HL-60/S4 (cell line): ENCODE measurements around the gene XRCC4.
"Not testable (repeated sequence)": the region's sequence is repeated elsewhere in the genome, so short reads cannot be mapped to it uniquely, and the experiment has no call there.

Experiments
- in situ Hi-C: fragments of 300-500 bp; cut with MboI; formaldehyde crosslinking; loops from 2 replicates; pipeline ENCODE4 v1.14.3; 2022; ENCODE audit warnings: low sequenced_read_pairs

Gene XRCC4

DNA sequence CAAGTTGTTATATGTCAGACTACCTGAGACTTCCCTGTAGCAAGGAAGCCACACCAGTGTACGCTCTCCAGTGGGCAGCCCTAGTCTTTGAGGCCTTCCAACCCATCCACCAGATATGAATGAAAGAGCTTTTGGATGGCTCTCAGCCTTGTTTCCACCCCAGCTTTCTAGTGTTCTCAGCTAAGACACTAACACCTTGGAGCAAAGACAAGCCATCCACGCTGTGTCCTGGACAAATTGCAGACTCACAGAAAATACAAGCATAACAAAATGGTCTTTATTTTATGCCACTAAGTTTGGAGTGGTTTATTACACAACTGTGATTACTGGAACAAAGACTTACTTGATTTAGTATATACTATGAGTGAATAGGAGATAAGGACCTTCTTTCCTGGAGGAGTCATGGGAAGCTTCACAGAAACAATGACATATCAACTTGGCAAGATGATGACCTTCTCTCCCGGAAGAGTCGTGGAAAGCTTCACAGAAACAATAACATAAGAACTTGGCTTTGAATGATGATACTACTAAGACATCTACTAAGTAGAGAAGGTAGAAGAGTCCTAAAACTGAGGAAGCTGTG is 260.2 kb downstream of the XRCC4 start:
- in situ Hi-C loops: no loop called here

DNA sequence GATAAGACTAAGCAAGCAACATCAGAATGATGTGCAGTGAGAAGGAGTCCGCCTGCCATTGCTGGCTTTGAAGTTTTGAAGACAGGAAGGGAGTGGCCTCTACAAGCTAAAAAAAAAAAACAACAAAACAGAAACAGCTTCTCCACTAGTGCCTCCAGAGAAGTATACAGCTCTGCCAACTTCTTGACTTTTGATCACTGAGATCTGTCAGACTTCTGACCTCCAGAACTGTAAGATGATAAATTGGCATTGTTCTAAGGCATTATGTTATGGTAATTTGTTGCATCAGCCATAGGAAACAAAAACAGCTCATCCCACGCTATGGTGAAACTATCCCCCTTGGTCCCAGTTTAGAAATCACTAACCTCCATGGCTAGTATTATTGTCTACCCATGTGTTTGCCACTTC is 263.2 kb downstream of the XRCC4 start:
- in situ Hi-C loops: no loop called here

DNA sequence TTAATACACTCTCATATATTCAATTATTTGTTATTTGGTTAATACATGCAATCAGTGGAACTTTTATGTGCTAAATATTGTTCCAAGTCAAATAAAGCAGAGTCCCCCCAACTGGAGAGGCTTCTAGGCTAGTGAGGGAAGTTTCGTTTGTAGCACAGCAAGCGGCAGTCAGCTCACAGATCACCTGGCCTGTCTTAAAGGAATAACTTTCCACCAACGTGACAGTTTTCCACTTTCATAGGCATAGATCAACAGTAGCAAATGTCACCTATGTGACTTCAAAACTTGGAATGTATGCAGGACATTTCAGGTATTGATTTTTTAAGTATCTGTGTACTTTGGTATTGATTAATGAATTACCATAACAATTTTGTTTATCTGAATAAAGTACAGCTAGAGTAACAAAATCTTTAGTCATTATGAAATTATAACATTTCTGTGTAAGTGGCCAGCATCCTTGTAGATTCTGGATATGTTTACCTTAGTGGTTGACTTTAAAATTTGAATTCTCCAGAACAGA is 264.5 kb downstream of the XRCC4 start:
- in situ Hi-C loops: no loop called here

DNA sequence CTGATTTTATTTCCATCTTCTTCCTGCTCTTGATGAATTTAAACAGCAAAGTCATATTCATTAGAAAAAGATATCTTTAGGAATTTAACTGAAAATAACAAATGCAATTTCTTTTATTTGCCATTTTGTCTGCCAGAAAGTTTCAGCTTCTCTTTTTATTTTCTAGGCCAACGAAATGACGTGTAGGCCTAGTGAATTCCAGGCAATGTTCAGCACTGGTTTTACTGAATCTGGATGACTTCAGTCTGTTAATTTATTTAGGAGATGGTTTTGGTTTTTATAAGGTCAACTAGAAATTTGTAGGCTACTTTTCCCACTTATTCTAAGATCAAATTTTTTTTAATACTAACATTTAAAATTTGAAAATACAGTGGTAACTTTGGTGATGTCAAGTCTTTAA is 265.1 kb downstream of the XRCC4 start:
- in situ Hi-C loops: no loop called here

DNA sequence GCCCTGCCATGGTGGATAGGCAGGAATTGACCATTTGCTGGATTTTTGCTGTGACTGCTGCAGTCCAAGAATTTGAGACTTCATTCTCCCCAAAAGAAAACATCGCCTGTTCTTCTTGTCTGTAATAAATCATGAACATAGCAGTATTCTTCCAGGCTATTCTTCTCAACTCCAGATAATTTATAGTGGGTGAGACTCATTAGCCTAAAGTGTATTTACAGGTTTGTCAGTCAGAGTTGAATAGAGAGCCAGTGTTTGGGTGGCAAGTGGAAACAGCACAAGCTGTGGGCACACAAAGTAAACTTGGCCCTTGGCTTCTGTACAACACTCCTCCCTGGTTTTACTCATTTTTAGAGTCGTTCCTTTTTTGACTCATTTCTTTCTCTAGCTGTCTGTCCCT is 266.0 kb downstream of the XRCC4 start:
- in situ Hi-C loops: no loop called here

DNA sequence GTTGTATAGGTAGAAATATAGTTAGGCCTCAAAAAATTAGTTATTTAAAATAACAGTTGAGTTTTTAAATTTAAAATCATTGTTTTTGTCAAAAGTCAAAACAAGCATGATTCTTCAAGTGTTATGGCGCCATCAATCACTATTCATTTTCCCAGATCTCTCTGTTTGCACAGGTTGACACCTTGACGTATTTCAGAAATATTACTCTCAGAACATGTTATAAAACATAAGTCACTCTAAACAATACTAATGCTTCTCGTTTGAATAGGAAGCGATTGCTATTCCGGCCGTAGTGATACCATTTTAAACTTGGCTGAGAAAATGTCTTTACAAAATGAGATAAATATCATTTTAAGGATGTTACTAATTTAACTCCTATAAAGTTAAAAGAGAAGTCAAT is 268.1 kb downstream of the XRCC4 start:
- in situ Hi-C loops: no loop called here

DNA sequence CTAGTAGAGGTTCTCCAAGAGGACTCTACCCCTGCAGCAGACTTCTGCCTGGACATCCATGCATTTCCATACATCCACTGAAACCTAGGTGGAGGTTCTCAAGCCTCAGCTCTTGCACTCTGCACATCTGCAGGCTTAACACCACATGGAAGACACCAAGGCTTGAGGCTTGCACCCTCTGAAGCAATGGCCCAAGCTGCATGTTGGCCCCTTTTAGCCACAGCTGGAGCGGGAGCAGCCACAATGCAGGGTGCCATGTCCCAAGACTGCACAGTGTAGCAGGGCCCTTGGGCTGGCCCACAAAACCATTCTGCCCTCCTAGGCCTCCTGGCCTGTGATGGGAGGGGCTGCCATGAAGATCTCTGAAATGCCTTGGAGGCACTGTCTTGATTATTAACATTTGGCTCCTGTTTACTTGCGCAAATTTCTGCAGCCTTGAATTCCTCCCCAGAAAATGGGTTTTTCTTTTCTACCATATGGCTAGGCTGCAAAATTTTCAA is 271.0 kb downstream of the XRCC4 start:
- in situ Hi-C loops: no loop called here

DNA sequence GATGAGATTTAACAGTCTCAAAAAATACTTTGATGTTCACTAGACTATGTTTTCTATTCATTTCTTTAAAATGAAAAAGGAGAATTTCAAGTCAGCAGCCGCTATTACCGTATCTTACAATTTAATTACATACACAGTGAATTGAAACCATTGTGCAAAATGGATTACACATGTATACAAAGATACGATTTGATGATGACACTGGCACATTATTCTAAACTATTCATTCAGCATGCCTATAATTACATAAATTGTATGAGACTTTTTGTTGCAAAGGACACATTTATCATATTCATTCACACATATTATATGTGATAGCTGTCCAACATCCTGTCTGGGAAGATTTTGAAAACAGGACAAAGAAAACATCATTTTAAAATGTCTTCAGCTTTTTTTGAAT is 275.9 kb downstream of the XRCC4 start:
- in situ Hi-C loops: no loop called here

DNA sequence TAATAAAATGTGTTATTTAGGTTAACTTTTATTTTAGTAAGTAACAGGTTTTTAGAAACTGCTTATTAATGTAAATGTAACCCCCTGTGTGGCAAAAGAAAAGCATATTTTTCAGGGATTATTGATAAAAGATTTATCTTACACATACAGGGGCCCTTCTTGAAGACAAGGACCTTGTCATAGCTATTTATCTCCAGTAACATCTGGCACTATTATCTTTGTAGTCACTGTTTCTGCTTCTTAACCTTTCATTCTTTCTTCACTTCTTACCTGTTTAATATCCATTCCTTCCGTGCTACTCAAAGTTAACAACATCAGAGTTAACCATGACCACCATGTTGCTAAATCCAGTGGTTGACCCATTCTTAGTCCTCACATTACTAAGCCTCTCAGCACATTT is 276.4 kb downstream of the XRCC4 start:
- in situ Hi-C loops: no loop called here

DNA sequence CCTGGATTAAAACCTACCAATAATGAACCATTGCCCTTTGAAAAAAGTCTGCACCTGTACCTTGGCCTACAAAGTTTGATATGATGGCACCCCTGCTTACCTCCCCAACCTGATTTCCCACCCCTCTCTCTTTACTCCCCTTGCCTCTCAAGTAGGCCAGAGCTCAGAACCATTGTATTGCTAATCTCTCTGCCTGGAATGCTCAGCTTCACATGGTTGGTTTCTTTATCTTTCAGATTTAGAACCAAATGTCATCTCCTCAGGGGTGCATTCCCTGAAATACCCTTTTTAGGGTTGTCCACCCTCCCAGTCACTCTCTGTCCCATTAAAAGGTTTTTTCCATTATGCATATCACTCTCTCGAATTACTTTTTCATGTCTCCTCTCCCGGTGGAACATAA is 277.6 kb downstream of the XRCC4 start:
- in situ Hi-C loops: no loop called here

DNA sequence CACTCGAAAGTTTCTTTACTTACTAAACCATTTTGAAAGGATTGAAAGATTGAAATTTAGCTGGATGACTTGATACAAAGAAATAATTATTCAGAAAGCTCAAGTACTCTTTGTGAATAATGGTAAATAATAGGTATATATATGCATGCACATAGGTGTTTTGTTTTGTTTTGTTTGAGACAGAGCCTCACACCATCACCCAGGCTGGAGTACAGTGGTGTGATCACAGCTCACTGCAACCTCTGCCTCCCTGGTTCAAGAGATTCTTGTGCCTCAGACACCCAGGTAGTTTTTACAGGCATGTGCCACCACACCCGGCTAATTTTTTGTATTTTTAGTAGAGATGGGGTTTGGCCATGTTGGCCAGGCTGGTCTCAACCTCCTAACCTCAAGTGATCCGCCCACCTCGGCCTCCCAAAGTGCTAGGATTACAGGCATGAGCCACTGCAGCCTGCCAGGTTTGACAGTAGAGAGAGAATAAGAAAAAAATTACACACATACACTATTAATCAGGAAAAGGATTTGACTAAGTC is 278.2 kb downstream of the XRCC4 start:
- in situ Hi-C loops: not testable (repeated sequence)

DNA sequence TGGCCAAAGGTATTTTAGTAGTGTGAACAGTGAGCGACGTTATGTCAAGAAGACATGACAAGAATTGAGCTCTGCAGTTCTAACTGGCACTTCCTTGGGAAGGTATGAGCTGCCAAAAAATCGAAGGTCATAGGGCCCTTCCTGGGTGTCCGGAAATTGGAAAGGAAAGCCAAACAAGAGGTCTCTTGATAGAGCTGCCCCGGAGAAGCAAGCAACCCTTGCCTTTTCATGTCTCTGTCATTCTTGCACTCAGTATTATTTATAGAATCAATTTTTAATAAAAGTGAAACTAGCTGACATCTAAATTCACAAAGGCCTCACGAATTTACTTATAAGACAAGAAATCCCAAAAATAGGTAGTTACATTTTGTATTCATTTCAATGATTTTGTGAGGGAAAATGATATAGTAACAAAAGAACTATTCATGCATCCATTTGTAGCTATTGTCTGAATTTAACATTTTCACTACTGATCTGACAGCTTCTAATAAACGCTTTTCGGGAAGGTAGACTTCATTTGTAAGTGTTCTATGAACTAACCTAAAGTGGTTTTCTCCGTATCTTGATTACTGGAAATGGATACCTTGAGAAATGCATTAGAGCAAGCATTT is 280.4 kb downstream of the XRCC4 start:
- in situ Hi-C loops: no loop called here

DNA sequence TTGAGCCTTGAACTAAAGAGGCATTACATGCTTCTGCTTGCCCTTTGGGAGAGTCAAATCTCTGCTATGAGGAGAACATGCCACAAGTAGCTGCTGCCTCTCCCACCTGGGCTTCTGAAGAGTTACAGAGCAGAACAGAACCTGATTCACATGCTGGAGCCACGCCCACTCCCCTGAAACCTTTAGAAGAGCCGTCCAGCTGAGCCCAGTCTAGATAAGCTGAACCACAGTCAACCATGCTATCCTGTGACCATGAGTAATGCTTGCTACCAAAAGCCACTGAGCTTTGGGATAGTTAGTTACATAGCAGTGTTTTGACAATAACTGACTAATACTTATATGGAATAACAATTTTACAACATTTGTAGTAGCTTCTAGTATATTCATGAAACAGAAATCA is 283.2 kb downstream of the XRCC4 start:
- in situ Hi-C loops: no loop called here

DNA sequence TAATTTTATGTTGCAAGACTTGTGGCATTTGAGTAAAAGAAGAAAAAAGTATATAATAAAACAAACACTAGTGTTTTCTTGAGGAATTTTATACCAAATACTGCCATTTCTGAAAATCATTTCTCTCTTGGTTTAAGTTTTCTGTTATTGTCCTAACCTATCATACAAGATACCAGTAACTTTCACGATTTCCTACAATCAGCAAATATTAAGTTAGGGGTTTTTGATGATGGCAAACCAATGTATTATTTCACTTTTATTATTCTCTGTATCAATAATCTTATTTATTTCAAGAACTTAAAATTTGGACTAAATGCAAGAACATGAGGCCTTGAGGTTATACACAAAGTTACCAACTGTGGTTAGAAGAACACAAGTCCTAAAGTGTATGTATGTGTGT is 285.2 kb downstream of the XRCC4 start:
- in situ Hi-C loops: no loop called here

DNA sequence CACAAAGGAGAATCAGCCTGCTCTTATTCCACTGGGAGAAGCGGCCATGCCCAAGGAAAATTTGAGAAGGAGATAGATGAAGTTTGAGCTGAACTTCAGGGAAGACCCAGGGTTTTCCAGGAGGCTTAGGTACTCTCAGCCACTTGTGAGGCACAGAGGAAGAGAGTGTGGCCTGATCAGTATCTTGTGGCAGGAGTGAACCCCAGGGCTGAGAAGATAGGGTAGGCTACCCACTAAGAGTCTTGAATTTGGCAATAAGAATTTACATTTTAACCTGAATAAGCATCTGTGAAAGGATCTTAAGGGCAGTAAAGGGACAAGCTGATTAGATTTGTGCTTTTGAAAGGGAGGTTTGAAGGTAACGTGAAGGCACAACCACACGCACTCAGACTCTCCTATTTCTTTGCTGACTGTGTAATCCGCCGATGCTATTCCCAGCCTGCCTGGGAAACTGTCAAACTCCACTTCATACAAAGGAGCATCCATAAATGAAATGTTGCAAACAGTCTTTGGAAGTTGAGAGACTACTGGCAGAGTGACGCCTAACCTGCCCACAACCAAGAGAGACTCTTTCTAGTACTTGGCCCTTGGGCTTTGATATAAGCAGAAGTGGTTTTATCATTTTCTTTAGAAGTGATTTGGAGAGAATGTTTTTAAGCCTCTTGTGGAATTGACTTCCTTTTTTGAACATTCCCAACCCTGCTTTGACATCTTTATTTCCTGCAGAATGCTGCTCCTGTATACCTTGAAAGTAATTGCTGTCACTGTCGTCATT is 286.0 kb downstream of the XRCC4 start:
- in situ Hi-C loops: no loop called here

DNA sequence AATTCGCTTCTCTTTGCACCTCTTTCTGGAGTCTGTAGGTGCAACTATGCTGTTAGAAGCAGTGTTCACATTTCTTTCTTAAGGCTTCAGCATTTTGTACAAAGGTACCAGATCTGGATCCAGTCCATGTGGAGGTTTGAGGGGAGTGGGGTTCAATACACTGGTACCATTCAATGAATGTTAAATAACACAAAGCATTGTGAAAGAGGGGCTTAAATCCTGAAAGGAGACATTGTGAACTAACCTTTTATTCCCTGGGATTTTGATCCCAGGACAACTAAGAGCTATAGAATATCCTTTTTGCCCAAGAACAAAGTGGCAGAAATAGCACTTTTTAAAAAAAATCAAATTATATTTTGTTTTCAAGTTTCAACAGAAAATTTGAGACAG is 286.5 kb downstream of the XRCC4 start:
- in situ Hi-C loops: no loop called here

DNA sequence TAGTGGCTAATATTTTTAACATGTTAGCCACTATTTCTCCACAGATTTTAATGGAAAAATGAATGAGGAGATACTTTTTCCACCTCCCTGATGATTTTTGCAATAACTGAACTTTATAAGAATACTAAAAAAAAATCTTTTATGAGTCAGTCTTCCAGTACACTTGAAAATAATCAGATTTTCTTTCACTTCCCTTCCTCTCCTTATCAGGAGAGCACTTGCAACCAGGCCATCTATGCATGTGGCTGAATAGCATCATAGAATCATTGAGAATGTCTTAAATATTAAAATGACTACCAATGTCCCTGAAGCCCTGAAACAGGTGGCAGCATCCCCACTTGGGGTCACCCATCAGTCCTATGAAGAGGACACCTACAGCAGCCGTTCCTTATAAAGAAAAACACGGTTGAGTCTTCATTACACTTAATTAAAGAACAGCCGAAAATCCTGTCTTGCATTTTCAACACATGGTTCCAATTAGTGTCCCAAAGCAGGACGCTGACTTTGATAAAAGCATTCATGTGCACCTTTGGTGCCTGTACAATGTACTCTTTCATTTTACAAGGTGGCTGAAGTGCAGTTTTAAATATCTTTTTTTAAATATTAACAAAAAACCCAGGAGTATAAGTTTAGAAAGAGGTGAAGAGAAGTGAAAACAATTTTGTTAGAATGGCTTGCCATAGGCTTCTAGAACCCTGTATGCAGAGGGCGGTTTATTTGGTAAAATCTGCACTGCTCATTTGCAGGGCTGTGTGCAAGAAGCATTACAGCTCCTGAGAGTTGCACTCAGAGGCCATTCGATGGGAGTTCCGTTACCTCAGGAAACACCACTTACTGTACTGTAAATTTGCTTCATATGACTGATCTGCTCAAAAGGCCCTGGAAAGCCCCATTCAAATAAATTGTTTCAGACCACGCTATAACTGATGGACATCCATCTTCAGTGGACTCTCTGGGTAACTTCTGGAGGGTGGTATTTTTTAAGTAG is 287.3 kb downstream of the XRCC4 start:
- in situ Hi-C loops: no loop called here

DNA sequence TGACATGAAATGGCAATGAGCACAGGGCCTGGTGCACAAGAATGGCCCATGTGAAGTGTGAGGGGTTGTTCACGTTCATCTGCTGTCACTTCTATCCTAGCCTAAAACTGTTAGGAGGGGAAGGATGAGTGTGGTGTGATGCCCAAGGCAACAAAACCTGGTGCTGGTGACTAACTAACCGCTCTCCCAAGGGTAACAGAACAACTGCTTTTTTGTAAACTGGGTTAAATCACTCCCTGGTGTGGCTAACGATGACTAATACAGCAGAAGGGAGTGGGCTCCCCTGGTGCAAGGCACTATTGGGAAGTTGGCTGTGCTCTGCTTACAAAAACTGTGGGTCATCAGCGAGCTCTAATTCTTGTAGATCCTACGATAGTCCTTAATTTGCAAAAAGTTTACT is 291.0 kb downstream of the XRCC4 start:
- in situ Hi-C loops: no loop called here

DNA sequence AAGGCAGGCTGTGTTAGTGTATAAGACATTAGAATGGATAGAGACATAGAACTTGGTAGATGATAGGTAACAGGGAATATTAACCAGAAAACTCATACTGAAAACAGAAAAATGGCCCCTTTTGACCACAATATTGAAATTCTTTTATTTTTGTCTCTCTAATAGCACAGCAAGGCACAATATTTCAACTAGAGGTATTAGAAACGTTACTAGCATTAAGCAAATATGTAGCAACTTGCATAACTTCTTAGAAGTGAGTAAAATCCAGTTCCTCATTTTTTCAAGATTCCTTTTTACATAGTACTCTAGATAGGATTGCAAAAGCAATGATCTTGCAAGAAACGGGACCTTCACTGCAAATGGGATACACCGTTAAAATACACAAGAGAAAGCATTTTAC is 291.5 kb downstream of the XRCC4 start:
- in situ Hi-C loops: no loop called here

DNA sequence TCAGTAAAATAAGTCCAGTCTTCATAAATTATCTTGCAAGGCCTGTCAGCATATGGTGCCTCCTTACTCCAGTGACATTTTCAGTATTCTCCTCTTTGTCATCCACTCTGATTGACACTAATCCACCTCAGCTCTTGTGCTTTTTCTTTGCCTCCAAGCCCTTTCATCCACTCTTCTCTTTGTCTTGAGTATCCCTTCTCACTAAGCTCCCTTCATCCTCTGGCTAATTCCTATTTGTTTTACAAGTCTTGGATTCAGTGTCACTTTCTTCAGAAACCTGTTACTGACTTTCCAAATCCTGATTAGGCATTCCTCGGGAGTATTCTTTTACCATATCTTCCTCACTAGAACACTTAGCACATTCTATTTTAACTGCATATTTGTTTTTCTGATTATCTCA is 293.6 kb downstream of the XRCC4 start:
- in situ Hi-C loops: no loop called here

DNA sequence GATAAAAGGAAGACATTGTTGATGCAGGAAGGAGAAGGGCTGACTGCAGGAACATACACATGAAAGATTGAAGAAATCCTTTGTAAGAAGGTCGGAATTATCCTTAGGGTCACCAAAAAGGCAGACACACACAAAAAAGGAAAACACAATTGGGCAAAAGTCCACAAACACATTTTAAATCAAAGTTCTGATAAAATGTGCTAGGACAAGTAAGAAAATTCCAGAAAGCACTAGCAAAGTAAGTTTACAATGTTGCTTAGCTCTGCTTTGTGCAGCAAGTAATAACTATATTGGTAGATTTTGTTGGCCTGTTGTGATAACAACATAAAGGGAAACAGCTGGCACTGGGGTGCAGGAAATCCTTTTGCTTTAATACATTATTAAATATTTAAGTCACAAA is 294.4 kb downstream of the XRCC4 start:
- in situ Hi-C loops: no loop called here
